GM10248 (cell line): ENCODE results near the gene SYAP1.
"Not testable (repeated sequence)": the region's sequence is repeated elsewhere in the genome, so short reads cannot be mapped to it uniquely, and the experiment has no call there.

Experiments
- CTCF ChIA-PET: fragments of 300-600 bp; sonication (Branson Sonifier 250); formaldehyde crosslinking; extraction: SDS; loops from one replicate; lab custom pipeline; 2021; ENCODE audit warnings: antibody characterized with exemption; lab: Yijun Ruan, JAX
- POLR2A ChIA-PET: fragments of 350-650 bp; sonication (Branson Sonifier 250); formaldehyde crosslinking; extraction: SDS; loops from one replicate; lab custom pipeline; 2020; ENCODE audit warnings: antibody characterized with exemption; lab: Yijun Ruan, JAX
- DNase-seq: peaks from one replicate; pipeline ENCODE4 v3.0.0; 2012; ENCODE audit errors: extremely low spot score
- CTCF ChIP-seq: IDR thresholded peaks from 2 replicates; pipeline ENCODE4 v1.5.1; 2012; ENCODE audit warnings: mild to moderate bottlenecking, low read depth; ENCODE audit errors: extremely low read depth, missing control alignments, control extremely low read depth

The SYAP1 gene

DNA sequence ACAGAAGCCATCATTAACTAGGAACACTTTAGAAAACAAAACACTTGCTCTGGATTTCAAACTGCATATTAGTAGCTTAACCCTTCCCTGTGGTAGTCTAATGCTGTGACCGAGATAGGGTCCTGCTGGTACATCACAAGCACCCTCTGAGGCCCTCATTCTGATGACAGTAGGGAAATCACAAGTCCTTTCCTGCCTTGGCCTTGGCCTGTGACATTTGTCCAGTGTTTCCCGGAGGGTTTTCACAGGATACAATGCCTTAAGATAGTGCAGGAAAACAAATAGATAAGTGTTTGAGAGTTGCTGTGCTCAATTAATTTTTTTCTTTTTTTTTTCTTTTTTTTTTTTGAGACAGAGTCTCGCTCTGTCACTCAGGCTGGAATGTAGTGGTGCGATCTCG, 29.0 kb downstream of the SYAP1 start:
- ChIA-PET POLR2A (no interaction called here), CTCF (no interaction called here)
- DNase-seq, result no peak
- no peak for TF ChIP-seq CTCF

- no peak for DNase-seq
- ChIA-PET POLR2A (no interaction called here), CTCF (no interaction called here)
- no peak for TF ChIP-seq CTCF
Observed at GRCh38 chrX:16750136-16750535, 30.7 kb downstream of the SYAP1 start.

DNA sequence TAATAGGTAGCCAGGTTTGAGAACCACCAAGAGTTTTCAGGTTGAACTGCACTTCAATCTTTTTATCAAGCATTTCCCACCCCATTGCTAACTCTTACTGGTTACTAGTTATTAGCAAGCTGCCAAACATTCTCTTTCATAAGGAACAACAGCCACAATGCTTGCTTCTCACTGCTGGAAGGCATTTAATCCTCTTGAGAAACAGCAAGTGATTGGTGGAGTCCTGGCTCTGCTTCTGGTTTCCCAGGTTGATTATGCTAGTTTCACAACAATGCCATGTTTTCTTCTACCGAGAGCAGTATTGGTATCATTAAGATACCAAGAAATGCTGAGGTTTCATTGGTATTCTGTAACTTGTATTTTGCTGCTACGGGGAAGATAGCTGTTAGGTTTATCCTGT, 34.6 kb downstream of the SYAP1 start:
- POLR2A ChIA-PET, result no interaction called here
- no peak for TF ChIP-seq CTCF
- no peak for DNase-seq
- CTCF ChIA-PET, result no interaction called here

- ChIA-PET POLR2A (no interaction called here), CTCF (interaction anchor here (0.6 kb wide), 1 partner anchor 15 kb away, joined by 3 read pairs; no protein-coding TSS in a partner anchor)
- TF ChIP-seq CTCF, result no peak
- no peak for DNase-seq
Observed at GRCh38 chrX:16756724-16757123, 37.3 kb downstream of the SYAP1 start.

GRCh38 chrX:16761500-16761899, 42.1 kb downstream of the SYAP1 start:
- CTCF ChIA-PET, DNase-seq, POLR2A ChIA-PET: not testable (repeated sequence)

GRCh38 chrX:16762579-16762978, 43.2 kb downstream of the SYAP1 start:
- no peak for TF ChIP-seq CTCF
- ChIA-PET CTCF (no interaction called here), POLR2A (no interaction called here)
- no peak for DNase-seq

DNA sequence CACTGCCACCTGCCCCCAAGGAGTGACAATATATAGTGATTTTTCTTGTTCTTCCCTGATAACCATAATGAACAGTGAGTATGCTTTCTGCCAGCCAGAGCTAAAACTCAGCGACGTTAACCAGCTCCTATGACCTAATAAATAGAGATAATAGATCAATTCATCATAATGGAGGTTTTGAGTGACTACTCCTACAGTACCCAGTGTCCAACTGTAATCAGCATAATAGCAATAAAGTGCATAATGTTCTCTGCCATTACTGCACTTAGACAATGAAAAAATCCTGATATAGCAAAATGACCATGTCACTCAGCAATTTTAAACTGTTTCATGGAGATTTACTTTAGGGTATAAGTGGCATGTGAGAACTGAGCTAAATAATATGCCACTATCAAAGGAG, 46.2 kb downstream of the SYAP1 start:
- ChIA-PET POLR2A (no interaction called here), CTCF (no interaction called here)
- TF ChIP-seq CTCF, result no peak
- DNase-seq, result no peak
